Activated effector memory CD4-positive, alpha-beta T cell treated with Interleukin-2 at 50 U/mL for 16 hours (primary cell): ENCODE measurements around the gene WDR38.

Experiments used
- DNase-seq: peaks from one replicate; pipeline ENCODE4 v3.0.0-alpha.2; 2020

WDR38 gene

DNA sequence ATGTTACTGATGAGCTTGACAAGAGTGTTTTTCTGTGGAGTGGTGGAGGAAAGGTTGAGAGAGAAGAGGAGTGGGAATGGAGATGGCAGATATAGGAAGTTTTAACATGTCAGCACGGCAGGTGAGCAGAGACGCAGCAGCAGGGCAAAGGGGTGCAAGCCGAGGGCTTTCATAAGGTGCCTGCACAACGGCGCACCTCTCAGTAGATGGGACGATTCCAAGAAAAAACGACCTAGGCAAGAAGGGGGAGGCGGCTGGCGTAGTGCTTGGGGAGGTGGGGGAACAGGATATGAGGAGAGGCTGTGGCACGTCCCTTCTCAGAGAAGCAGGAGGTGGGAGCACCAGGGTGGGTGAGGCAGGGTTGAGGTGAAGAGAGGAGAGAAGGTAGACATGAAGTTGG lies 33.2 kb downstream of the WDR38 start:
- no peak for DNase-seq

DNA sequence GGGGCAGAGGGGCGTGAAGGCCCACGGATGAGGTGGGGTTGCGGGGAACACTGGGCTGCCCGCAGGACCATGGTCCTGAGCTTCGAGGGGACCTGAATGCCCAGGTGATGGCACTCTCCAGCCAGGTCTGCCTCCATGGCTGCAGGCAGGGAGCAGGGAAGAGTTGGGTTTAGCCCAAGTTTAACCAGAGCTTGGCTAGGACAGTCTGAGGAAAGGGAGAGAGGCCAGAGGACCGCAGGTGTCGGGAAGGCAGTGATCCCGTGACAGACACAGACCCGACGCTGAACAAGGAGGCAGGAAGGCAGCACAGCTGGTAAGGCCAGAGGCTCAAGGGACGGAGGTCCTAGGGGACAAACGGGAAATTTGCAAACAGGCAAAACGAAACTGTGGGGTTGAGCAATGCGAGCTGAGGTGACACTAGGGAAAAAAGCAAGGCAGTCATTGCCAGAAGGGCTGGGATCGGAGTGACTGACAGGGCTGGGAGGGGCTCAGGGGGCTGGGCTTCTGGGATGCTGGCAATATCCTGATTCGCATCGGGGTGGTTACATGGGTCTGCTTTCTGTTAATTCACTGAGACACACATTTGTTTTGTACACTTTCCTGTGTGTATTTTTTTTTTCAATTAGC lies 33.7 kb downstream of the WDR38 start:
- DNase-seq: no peak

DNA sequence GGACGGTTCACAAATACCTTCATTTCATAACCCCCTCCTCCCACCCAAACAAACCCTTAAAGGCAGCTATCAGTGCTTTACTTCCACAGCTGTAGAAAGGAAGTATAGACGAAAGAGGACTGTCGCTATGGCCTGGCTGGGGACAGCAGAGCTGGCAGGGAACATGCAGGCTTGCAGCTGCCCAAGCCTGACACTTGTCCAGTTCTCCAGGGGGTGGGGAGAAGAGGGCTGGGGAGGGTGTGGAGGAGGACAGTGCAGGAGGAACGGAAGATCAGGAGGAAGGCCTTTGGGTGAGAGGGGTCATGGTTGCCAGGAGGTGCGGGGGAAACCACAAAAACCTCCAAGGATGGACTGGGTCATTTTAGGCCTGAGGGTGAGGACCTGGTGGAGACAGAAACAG lies 34.6 kb downstream of the WDR38 start:
- no peak for DNase-seq

DNA sequence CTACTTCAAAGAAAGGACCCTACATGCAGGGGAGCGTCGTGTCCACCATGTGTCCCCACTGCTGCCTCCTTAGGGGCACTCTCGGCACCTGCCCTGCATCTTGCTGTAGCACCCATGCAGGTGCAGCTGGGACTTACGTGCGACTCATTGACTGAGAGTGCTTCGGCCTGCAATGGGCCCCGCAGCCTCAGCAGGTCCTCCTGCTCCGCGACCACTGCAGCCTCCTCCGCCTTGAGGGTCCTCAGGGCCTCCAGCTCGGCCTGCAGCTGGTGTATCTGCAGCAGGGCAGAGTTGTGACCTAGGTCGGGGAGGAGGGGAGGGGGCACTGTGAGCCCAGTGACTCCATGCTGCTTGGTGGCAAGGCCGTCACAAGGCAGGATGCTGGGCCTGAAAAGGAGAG lies 35.7 kb downstream of the WDR38 start:
- no peak for DNase-seq

DNA sequence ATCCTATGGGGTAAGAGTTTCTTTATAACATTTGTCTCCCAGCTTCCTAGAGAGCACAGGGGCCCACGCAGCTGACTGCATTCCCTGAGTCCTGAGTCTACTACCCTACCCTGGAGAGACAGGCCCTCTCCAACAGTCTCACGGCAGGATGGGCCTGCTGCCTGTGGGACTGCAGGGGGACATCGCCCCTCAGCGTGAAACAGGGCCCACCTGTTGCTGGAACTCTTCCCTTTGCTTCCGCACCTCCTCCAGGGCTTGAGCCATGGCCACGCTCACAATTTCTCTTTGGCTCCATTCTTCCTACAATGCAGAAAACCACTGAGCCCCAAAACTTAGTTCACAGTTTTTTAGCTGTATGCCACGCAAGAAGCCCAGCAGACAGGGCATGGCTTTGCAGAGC lies 36.9 kb downstream of the WDR38 start:
- no peak for DNase-seq

DNA sequence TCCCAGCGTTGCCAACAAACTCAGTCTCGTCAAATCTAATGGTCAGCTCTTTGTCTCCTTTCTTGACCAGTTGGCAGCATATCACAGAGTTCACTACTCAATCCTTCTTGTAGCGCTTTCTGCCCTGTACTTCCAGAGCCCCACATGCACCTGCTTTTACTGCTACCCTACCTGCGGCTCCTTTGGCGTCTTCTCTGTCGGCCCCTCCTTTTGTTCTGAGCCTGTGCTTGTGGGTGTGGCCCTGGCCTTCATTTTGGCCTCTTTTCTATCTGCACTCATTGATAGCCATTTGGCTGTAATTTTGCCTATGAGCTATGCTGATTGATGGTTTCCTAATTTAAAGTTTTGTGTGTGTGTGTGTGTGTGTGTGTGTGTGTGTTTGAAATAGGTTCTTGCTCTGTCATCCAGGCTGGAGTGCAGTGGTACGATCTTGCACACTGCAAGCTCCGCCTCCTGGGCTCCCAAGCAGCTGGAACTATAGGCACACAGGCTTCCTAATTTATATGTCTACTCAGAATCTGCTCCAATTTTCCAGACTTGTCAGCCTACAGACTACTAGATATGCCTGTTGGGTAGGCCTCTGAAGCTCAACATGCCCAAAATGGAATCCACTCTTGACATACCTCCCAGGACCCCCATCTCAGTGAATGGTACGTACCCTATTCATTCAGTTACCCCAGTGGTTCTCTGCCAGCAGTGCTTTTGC lies 40.9 kb downstream of the WDR38 start:
- no peak for DNase-seq

DNA sequence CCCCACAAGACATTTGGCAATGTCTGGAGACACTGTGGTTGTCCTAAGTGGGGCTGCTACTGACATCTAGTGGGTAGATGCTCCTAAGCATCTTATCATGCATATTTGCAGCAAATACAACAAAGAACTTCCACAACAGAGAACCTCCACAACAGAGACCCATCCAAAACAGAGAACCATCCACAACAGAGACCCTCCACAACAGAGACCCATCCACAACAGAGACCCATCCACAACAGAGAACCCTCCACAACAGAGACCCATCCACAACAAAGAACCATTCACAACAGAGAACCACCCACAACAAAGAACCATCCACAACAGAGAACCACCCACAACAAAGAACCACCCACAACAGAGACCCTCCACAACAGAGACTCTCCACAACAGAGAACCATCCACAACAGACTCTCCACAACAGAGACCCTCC lies 41.5 kb downstream of the WDR38 start:
- no peak for DNase-seq

DNA sequence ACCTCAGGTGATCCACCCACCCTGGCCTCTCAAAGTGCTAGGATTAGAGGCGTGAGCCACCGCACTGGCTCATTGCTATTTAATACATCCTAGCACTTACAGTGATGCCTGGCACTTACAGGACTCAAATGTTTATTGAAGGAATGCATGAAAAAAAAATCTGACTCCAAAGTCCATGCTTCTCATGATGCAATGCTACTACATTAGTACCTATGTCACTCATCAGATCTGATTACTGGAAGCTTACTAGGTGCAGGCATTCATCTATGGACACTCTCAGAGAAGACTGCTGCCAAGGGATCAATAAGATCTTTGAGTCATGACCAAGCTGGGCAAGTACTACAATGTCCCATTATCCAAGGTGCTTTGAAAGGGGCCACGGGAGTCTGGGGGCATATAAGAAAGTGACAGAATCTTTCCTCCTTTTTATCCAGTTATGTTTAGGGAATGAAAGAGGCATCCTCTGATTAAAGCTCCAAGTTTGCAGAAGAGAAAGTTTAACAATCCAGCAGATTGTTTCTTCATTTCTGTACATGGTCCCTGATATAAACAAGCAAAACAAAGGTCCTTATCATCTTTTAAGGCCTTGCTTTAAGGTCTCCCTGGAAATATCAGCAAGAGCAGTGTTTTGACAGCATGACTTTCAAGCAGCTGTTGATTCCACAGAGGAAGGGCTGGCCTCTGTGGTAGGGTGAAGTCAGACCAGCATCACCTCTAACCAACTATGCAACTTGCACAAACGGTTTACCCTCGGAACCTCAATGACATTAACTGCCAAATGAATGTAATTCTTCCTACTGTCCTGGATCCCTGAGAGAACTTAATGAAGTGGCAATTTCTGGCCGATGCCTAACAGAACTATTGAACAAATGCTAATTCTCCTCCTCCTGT lies 44.6 kb downstream of the WDR38 start:
- DNase-seq: no peak

DNA sequence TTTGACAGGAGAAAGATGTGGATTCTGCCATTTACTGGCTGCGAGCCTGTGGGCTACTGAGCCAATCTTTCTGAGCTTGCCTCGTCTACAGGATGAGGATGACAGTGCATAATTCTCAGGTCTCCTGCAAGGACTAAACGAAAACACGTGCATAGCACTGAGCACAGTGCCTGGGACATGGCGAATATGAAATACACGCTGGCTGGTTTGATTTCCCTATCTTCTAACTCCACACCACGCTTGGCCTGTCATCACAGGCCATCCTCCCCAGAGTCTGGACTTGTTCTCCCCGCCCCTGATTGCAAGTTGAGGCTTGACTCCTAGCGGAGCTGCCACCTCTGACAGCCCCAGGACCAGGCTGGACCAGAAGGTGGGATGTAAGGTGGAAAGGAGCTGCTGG lies 46.6 kb downstream of the WDR38 start:
- no peak for DNase-seq

DNA sequence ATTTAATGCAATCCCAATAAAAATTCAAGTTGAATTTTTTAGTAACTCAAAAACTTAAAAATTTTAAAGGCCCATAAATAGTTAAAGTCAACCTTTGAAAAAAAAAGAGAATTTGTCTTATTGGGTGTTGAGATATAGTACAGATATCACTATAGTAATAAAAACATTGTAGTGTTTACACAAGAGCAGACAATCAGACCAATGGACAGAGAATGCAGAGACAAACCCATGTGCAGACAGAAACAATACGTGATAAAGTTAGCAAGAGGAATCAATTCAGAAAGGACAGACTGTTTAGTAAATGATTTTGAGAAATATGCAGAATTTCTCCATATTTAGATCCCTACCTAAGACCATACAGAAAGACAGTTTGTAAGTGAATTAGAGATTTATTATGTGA lies 53.7 kb downstream of the WDR38 start:
- DNase-seq: no peak
